ENCODE results near the gene TESMIN.

TESMIN gene

DNA sequence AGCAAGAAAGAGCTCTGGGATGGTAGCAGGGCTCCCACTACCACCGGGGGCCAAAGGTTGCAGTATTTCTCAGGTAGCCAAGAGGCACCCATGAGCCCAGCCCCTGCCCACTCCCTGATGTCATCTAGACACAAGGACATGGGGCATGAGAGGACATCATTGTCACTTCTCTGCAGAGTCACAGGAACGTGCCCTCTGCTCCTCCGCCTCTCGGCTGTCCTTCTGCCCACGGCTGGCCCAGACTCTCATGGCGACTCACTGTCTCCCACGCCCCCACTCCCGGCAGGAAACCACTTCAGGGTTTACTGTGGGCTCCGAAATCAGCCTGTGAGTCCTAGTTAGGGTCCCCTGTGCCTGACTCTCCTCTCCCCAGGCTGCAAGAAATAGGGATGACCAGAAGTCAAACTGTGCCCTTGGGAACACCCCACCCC is 68.8 kb downstream of the TESMIN start:
- no peaks in the 10 kb centered on the region for H3K9me3 ChIP-seq
- no peak overlapping the region for H3K4me3 ChIP-seq
- no peak overlapping the region for H3K27ac ChIP-seq
- intact Hi-C loops (cut with DNase I; ENCODE audit: low total_unique reads): no loop called here
- peaks cover 0 to 16% (median 14%) of the 10 kb centered on the region in 4 donors for H3K4me1 ChIP-seq
- TF ChIP-seq, protein P1, sequence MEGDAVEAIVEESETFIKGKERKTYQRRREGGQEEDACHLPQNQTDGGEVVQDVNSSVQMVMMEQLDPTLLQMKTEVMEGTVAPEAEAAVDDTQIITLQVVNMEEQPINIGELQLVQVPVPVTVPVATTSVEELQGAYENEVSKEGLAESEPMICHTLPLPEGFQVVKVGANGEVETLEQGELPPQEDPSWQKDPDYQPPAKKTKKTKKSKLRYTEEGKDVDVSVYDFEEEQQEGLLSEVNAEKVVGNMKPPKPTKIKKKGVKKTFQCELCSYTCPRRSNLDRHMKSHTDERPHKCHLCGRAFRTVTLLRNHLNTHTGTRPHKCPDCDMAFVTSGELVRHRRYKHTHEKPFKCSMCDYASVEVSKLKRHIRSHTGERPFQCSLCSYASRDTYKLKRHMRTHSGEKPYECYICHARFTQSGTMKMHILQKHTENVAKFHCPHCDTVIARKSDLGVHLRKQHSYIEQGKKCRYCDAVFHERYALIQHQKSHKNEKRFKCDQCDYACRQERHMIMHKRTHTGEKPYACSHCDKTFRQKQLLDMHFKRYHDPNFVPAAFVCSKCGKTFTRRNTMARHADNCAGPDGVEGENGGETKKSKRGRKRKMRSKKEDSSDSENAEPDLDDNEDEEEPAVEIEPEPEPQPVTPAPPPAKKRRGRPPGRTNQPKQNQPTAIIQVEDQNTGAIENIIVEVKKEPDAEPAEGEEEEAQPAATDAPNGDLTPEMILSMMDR (IDR thresholded peaks at IDR 0.05): no peak
- H3K36me3 ChIP-seq: no peaks in the 10 kb centered on the region
- peaks cover 0 to 44% of the 10 kb centered on the region in 2 donors for H3K27me3 ChIP-seq
- DNase-seq: no peak

DNA sequence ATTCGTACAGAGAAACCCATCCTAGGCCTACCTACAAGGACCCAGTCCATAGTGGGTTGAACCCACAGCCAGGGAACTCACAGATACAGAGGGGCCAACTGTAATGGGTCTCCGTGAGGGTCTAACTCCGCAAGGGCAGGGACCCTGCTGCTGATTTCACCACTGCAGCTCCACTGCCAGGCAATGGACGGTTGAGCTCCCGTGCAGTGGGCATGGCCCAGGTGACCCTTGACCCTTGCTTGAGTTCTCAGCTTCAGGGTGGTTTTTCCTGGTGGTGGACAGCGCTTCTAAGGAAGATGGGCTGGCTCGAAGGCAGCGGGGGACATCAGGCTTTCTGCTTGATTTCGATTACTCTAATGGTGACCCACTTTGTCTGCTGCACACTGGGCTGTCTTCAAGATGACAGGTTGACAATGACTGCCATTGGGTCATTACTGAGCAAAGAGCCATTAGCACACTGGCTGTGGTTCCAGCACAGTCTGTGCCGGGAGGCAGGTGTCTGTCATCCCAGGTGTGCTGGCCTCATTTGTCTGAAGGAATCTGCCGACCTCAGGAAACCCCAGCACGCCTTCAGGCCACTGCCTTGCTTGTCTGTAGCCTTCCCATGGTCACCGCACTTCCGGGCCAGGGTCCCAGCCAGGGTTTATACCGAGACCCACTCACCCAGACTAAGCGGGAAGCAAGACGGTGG is 70.6 kb downstream of the TESMIN start:
- TF ChIP-seq, protein P1 (IDR thresholded peaks at IDR 0.05): no peak
- H3K9me3 ChIP-seq: no peaks in the 10 kb centered on the region
- no peak overlapping the region for H3K4me3 ChIP-seq
- no peak for DNase-seq
- peaks cover 0 to 27% of the 10 kb centered on the region in 2 donors for H3K27me3 ChIP-seq
- H3K36me3 ChIP-seq: no peaks in the 10 kb centered on the region
- no peak overlapping the region for H3K27ac ChIP-seq
- intact Hi-C loops (cut with DNase I; ENCODE audit: low total_unique reads): no loop called here
- peaks cover 0 to 22% (median 18%) of the 10 kb centered on the region in 4 donors for H3K4me1 ChIP-seq

DNA sequence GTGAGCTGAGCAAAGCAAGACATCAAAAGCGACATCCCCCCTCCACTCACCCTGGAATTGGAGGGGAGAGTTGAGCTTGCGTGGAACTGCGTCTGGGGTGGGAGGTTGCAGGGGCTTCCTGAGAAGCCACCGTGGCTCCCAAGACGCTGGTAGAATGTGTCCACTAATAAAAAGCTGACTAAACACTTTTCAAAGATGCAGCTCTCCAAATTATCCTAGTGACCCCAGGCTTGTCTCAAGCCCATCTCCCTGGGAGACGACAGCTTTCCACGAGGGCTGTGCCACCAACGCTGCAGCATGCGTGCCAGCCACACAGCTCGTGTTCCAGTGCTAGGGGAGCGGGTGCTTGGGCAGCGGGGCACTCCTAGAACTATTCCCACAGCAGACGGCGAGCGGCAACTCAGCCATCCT is 73.3 kb downstream of the TESMIN start:
- DNase-seq: no peak
- Histone ChIP-seq H3K36me3 (no peaks in the 10 kb centered on the region), H3K27ac (no peak overlapping the region), H3K9me3 (peaks cover 0 to 13% (median 5%) of the 10 kb centered on the region in 3 donors), H3K4me3 (no peak overlapping the region), H3K27me3 (peaks cover 0 to 14% of the 10 kb centered on the region in 2 donors), H3K4me1 (peaks cover 0 to 9% (median 5%) of the 10 kb centered on the region in 4 donors)
- intact Hi-C loops (cut with DNase I; ENCODE audit: low total_unique reads): no loop called here
- TF ChIP-seq, protein P1 (IDR thresholded peaks at IDR 0.05): no peak

DNA sequence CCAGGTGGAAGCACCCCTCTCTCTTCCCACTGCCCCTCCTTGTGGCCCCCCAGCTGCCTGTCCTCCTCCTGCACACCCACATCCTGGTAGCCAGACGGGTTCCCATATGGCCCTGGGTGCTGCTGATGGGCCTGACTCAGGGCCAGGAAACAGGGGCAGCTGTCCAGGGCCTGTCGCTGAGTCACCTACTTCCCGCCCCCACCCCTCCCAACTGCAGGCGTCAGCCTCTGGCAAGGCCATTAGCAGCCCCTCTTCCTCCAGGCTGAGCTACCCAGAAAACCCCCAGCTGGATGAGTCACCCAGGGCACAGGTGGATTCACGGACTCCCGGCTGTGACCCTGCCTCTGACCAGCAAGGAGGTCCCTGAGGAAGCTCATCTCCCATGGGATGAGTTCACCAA is 73.9 kb downstream of the TESMIN start:
- intact Hi-C loops (cut with DNase I; ENCODE audit: low total_unique reads): no loop called here
- Histone ChIP-seq H3K9me3 (peaks cover 0 to 18% (median 5%) of the 10 kb centered on the region in 3 donors), H3K4me1 (peaks cover 0 to 9% (median 5%) of the 10 kb centered on the region in 4 donors), H3K36me3 (no peaks in the 10 kb centered on the region), H3K27me3 (peaks cover 0 to 20% of the 10 kb centered on the region in 2 donors), H3K4me3 (no peak overlapping the region), H3K27ac (no peak overlapping the region)
- TF ChIP-seq, protein P1 (IDR thresholded peaks at IDR 0.05): no peak
- no peak for DNase-seq

DNA sequence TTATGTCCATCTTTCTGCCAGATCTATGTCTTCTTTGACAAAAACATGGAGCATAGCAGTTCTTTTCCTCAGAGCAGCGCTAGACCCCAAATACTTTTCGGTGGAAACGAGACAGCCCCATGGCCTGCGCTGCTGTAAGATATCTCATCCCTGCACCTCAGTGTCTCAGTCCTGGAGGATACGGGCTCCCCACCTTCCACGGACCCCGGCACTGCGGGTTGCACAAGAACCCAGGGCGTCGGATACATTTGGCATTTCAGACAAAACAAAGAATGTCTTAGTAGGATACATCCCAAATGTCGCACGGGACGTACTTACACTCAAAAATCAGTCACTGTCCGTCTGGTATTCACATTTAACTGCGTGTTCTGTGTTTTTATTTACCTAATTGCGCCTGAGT is 76.9 kb downstream of the TESMIN start:
- no peak for DNase-seq

More for the DNA sequence above, 76.9 kb downstream of the TESMIN start:
- no peaks in the 10 kb centered on the region for H3K36me3 ChIP-seq
- TF ChIP-seq, protein P1 (IDR thresholded peaks at IDR 0.05): no peak
- peaks cover 0 to 9% (median 5%) of the 10 kb centered on the region in 4 donors for H3K4me1 ChIP-seq
- H3K27ac ChIP-seq: no peak overlapping the region
- H3K9me3 ChIP-seq: peaks cover 0 to 18% (median 5%) of the 10 kb centered on the region in 3 donors
- intact Hi-C loops (cut with DNase I; ENCODE audit: low total_unique reads): no loop called here
- peaks cover 0 to 39% of the 10 kb centered on the region in 2 donors for H3K27me3 ChIP-seq
- H3K4me3 ChIP-seq: no peak overlapping the region
